Heart right ventricle (tissue), 16 donors: ENCODE measurements around the gene RCBTB2. TPM values are rescaled to one million over a fixed set of nuclear protein-coding genes. Genes with fewer than 3 reads are reported as not detected.
A peak's percentile ranks its signal among the peaks of the same experiment; 100 is the strongest.

ENCODE experiments used
- ATAC-seq, 8 donors: fragments of 200-7000 bp; cut with Tn5 transposase; one replicate each; pipeline ENCODE4 v1.9.1; 2020; ENCODE audit warnings: mild to moderate bottlenecking in 8 of 8, moderate library complexity in 8 of 8, moderate number of reproducible peaks in 1 of 8
- DNase-seq, 2 donors: peaks; one replicate each; pipeline ENCODE4 v3.0.0-alpha.2; 2020
- H3K27ac ChIP-seq, 10 donors: fragments of 200-600 bp; sonication (generic) in 2 of 10; one replicate each; pipeline versions ENCODE4 v1.5.0 to v1.8.0; 2020 to 2022; ENCODE audit warnings: mild to moderate bottlenecking in 3 of 10
- H3K27me3 ChIP-seq, 7 donors: fragments of 200-600 bp; one replicate each; pipeline ENCODE4 v1.8.0; 2021 to 2022; ENCODE audit warnings: mild to moderate bottlenecking in 2 of 7
- H3K36me3 ChIP-seq, 9 donors: fragments of 200-600 bp; sonication (generic) in 1 of 9; one replicate each; pipeline versions ENCODE4 v1.5.0 to v1.8.0; 2020 to 2022; ENCODE audit warnings: mild to moderate bottlenecking in 2 of 9
- H3K4me1 ChIP-seq, 9 donors: fragments of 200-600 bp; sonication (generic) in 1 of 9; one replicate each; pipeline versions ENCODE4 v1.5.0 to v1.8.0; 2020 to 2022; ENCODE audit warnings: mild to moderate bottlenecking in 4 of 9
- H3K4me3 ChIP-seq, 10 donors: fragments of 200-600 bp; sonication (generic) in 2 of 10; one replicate each; pipeline versions ENCODE4 v1.5.0 to v1.8.0; 2020 to 2022; ENCODE audit warnings: mild to moderate bottlenecking in 7 of 10, moderate library complexity in 2 of 10
- H3K9me3 ChIP-seq, 11 donors: fragments of 200-600 bp in 10 of 11; sonication (generic) in 2 of 11; one replicate each; pipeline versions ENCODE4 v1.5.0 to v1.8.0; 2013 to 2022; ENCODE audit warnings: mild to moderate bottlenecking in 2 of 11, control low read depth in 1 of 11, moderate library complexity in 1 of 11
- WGBS, 2 donors: extraction: QIAGEN DNeasy Blood & Tissue Kit; methylation state at CpG; one replicate each; pipeline ENCODE4 v1.1.7; 2013; ENCODE audit warnings: inconsistent platforms in 1 of 2; 5-methylcytosine and 5-hydroxymethylcytosine counted together
- intact Hi-C, 10 donors: fragments of 100-400 bp; cut with DNase I; formaldehyde crosslinking; loops; one replicate each; pipeline versions ENCODE4 v1.11.1 to v1.14.2; 2022
- polyA plus RNA-seq, 2 donors: library from polyadenylated mRNA; stranded (reverse); fragments of 200-250 nt; gene quantifications; one replicate each; pipeline ENCODE4 v1.2.3, GENCODE V29; 2013
- total RNA-seq, 10 donors: library from RNA; stranded (reverse); fragmentation: NEBNext Ultra II Directional in 3 of 10; extraction: Animal tissue kit (Norgen Biotek cat#: 25700) in 3 of 10; gene quantifications; one replicate each; pipeline versions ENCODE4 v1.2.1 to v1.2.4, GENCODE V29; 2021 to 2023
- TF ChIP-seq, protein P1 (sequence below), 9 donors: fragments of 200-600 bp; sonication (generic) in 2 of 9; IDR thresholded peaks; one replicate each; pipeline versions ENCODE4 v1.5.0 to v1.8.0; 2021 to 2022; ENCODE audit warnings: antibody characterized with exemption in 9 of 9, mild to moderate bottlenecking in 5 of 9, moderate library complexity in 1 of 9
- donor health status: Arrhythmogenic right ventricular cardiomyopathy.
- donor health status: ischemic (EF 13 %, LVEDD 7.1; RV severe dilation, severe dysfunction).
- donor health status: healthy with polysubstance abuse.
- donor health status: DM: no; HTN: yes; CAD: no.
- donor health status: DM: no; HTN: no; CAD: no.
- donor health status: ischemic (EF 25% LVEDD 6.9; RV normal size, moderate dysfunction).
- donor health status: ischemic (EF 25% LVEDD 5.7; RV mildly dilated, moderate dysfunction).
- donor health status: healthy.
- donor health status: DM: yes; HTN: yes; CAD: no.
- donor health status: Ischemic cardiomyopathy.
- donor health status: ischemic (EF 35%, LVEDD 5.7; RV mildly dilated, moderate dysfunction).
- donor health status: nonischemic (EF 11% LVEDD 7.7; RV severe dilation, severe dysfunction).
- donor health status: DM: yes; HTN: yes; CAD: no.
- donor health status: PGD.
- donor health status: ischemic (EF 29% LVEDD 5.4; RV normal size, mild dysfunction).
- donor health status: nonischemic (EF 23%, LVEDD 6.1; RV moderate dilation, normal function).

The RCBTB2 gene
- total and polyA plus RNA-seq, 12 donors = 4.9 to 22.9 (median 12.2) TPM

DNA sequence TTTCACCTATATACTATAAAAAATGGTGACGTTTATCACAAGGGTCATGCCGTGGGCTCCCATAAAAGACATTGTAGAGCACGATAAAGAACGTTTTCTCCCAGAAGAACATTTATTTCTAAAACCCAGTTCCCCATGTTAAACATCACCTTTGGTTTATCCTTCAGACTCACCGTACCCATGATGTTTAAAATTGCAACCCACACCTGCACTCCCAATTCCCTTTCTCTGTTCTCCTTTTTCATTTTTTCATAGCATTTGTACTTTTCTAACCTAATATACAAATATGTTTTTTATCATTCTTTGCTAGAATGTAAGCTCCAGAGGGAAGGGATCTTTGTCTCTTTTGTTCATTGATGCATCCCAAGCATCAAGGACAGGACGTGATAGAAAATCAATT, 2.0 kb downstream of the RCBTB2 start:
- ATAC-seq (no peak), DNase-seq (no peak)
- Histone ChIP-seq H3K27ac (peak overlapping the region in 7 of 10 donors; percentile 97 to 99 (median 99)), H3K9me3 (no peaks in the 10 kb centered on the region), H3K4me3 (peak overlapping the region in 2 of 10 donors; percentile 74 to 75), H3K4me1 (peaks cover 3 to 68% (median 42%) of the 10 kb centered on the region in 9 donors), H3K27me3 (no peaks in the 10 kb centered on the region), H3K36me3 (no peaks in the 10 kb centered on the region)
- WGBS, 2 donors = 89 to 91% methylated on average over 6 of the region's 6 CpGs
- intact Hi-C loops = loop anchor here in 5 of 10 donors (5.0 kb wide), 4 partner anchors 36 to 119 kb away; partner anchors contain the start of gene LPAR6 (in 1 of the 5)
- TF ChIP-seq, protein P1, sequence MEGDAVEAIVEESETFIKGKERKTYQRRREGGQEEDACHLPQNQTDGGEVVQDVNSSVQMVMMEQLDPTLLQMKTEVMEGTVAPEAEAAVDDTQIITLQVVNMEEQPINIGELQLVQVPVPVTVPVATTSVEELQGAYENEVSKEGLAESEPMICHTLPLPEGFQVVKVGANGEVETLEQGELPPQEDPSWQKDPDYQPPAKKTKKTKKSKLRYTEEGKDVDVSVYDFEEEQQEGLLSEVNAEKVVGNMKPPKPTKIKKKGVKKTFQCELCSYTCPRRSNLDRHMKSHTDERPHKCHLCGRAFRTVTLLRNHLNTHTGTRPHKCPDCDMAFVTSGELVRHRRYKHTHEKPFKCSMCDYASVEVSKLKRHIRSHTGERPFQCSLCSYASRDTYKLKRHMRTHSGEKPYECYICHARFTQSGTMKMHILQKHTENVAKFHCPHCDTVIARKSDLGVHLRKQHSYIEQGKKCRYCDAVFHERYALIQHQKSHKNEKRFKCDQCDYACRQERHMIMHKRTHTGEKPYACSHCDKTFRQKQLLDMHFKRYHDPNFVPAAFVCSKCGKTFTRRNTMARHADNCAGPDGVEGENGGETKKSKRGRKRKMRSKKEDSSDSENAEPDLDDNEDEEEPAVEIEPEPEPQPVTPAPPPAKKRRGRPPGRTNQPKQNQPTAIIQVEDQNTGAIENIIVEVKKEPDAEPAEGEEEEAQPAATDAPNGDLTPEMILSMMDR (IDR thresholded peaks at IDR 0.05) = no peak

DNA sequence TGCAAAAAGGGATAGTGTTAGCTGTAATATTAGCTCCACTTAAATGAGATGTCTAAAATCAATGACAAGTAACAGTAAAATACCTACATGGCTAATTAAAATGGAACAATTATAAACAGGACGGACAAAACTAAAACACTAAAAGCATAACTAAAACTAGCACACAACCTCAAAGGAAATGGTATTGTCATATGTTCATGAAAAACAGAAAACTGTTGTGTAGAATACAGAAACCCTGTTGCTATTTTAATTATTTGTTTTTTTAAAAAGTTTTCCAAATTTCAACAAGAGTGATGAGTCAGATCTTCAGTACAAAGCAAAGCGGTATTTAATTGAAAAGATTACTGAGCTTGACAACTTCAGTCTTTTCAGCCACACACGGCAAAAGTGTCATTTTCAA, 4.2 kb downstream of the RCBTB2 start:
- H3K27me3 ChIP-seq = no peaks in the 10 kb centered on the region
- H3K27ac ChIP-seq = peak overlapping the region in 8 of 10 donors; percentile 4 to 99 (median 66)
- intact Hi-C loops = no loop called here
- TF ChIP-seq, protein P1 (IDR thresholded peaks at IDR 0.05) = no peak
- peaks cover 3 to 60% (median 42%) of the 10 kb centered on the region in 9 donors for H3K4me1 ChIP-seq
- 67 to 81% methylated on average over 3 of the region's 3 CpGs for WGBS, 2 donors
- ATAC-seq (no peak), DNase-seq (no peak)
- peak overlapping the region in 5 of 10 donors; percentile 2 to 41 (median 35) for H3K4me3 ChIP-seq
- no peaks in the 10 kb centered on the region for H3K36me3 ChIP-seq
- no peaks in the 10 kb centered on the region for H3K9me3 ChIP-seq

DNA sequence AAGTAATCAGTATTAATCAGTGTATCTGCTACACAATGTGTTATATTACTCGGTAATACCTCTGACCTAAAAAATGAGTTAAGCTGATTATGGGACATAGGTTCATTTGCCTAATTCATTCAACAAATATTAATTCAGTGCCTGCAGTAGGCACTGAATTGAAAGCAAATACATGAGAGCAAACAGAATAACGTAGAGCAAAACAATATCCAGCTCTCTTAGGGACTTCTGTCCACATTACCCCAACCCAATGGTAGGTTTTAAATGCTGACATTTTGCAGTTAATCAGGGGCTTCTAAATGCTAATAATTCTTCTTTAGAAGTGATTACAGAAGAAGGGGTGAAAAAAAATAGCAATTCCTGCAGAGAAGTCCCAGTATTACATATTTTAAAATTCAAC, 4.9 kb downstream of the RCBTB2 start:
- 42 to 45% methylated on average over 2 of the region's 2 CpGs for WGBS, 2 donors
- no peaks in the 10 kb centered on the region for H3K36me3 ChIP-seq
- no peak for ATAC-seq
- H3K27me3 ChIP-seq = no peaks in the 10 kb centered on the region
- TF ChIP-seq, protein P1 (IDR thresholded peaks at IDR 0.05) = no peak
- H3K9me3 ChIP-seq = no peaks in the 10 kb centered on the region
- peak overlapping the region in 9 of 10 donors; percentile 4 to 99 (median 66) for H3K27ac ChIP-seq
- no peak for DNase-seq
- H3K4me1 ChIP-seq = peaks cover 3 to 57% (median 37%) of the 10 kb centered on the region in 9 donors
- H3K4me3 ChIP-seq = peak overlapping the region in 7 of 10 donors; percentile 10 to 41 (median 35)
- intact Hi-C loops = no loop called here

DNA sequence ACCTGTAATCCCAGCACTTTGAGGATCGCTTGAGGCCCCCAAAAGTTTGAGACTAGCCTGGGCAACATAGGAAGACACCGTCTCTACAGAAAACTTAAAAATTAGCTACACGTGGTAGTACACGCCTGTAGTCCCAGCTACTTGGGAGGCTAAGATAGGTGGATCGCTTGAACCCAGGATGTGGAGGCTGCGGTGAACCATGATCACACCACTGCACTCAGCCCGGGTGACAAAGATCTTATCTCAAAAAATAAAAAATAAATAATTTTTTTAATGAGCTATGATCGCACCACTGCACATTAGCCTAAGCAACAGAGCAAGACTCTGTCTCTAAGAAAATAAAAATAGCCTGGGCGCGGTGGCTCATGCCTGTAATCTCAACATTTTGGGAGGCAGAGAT, 6.6 kb downstream of the RCBTB2 start:
- no peaks in the 10 kb centered on the region for H3K9me3 ChIP-seq
- H3K36me3 ChIP-seq = peaks cover 0 to 9% (median 5%) of the 10 kb centered on the region in 9 donors
- peak overlapping the region in 1 of 10 donors; percentile 99 for H3K27ac ChIP-seq
- intact Hi-C loops = no loop called here
- WGBS, 2 donors = 89 to 96% methylated on average over 10 of the region's 10 CpGs
- DNase-seq (no peak), ATAC-seq (no peak)
- H3K27me3 ChIP-seq = no peaks in the 10 kb centered on the region
- no peak overlapping the region for H3K4me3 ChIP-seq
- TF ChIP-seq, protein P1 (IDR thresholded peaks at IDR 0.05) = no peak
- peaks cover 0 to 56% (median 31%) of the 10 kb centered on the region in 9 donors for H3K4me1 ChIP-seq
